ENCODE measurements around the gene GRK6.

Gene GRK6

DNA sequence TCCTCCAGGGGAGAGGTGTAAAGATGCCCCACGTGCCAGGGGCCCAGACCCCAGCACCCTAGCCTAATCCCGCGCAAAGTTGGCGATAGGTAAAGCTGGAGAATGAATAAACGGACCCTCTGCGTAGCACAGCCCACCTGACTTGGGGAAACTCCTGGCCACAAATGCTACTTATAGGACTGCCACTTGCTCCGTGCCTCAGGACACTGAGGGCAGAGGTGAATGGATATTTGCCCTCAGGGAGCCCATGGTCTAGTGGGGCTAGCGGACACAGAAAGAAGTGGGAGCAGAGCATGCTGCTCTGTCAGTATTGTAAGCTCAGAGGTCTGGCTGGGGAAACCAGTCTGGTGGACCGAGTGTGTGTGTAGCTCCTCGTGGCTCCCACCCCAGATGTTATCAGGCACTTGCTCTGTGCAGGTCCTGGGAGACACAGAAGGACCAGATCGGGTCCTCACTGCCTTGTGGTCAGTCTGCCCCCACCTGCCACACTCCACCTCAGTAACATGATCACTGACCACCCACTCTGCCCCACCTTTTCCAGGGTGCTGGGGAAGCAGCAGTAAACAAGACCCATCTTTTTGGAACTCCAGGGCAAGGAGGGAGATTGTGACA lies 841 bp downstream of the GRK6 start:
- DNase-seq: peak; percentile 32

DNA sequence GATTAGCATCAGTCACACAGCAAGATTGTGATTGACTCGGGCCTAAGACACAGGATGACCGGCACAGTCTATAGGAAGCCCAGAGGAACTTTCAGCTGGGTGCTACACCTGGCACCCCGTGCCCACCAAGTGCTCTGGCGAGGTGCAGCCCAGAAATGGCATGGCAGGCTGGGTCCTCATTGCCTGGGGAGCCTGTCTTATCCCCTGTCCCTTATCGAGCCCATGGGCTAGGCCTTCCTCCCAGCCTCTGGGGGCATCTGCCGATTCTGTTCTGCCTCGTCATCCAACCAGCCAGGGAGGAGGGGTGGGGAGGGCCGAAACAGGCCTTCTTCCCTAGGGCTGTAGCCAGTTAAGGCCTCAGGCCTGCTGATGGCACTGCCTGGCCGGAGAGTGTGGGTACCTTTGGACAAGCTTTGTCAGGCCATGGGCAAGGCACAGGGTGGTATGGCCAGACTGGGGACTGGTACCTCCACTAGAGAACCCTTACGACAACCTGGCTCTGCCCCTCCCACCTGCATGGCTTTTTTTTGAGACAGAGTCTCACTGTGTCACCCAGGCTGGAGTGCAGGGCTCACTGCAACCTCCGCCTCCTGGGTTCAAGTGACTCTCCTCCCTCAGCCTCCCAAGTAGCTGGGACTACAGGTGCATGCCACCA lies 1.6 kb downstream of the GRK6 start:
- peak; percentile 36 for DNase-seq

DNA sequence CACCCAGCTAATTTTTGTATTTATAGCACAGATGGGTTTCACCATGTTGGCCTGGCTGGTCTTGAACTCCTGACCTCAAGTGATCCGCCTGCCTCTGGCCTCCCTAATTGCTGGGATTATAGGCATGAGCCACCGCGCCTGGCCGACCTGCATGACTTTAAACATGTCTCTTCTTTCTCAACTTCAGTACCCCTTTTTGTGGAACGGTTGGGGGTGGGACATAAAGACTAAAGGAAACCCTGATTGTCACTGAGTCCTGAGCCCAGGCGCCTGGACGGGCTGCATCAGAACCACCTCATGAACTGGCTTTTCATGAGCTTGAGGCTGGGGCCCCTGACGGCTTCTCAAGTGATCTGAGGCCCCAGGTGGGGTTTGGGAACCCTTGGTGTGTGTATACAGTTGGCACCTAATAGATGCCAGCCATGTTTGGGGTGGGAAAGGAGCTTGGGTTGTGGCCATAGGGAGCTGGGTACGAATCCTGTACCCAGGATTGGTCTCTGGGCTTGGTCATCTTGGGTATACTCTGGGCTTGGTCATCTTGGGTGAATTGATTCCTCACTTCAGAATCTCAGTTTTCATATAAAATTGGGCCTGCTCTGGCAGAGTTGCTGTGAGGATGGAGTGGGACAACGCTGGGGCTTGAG lies 2.2 kb downstream of the GRK6 start:
- no peak for DNase-seq

DNA sequence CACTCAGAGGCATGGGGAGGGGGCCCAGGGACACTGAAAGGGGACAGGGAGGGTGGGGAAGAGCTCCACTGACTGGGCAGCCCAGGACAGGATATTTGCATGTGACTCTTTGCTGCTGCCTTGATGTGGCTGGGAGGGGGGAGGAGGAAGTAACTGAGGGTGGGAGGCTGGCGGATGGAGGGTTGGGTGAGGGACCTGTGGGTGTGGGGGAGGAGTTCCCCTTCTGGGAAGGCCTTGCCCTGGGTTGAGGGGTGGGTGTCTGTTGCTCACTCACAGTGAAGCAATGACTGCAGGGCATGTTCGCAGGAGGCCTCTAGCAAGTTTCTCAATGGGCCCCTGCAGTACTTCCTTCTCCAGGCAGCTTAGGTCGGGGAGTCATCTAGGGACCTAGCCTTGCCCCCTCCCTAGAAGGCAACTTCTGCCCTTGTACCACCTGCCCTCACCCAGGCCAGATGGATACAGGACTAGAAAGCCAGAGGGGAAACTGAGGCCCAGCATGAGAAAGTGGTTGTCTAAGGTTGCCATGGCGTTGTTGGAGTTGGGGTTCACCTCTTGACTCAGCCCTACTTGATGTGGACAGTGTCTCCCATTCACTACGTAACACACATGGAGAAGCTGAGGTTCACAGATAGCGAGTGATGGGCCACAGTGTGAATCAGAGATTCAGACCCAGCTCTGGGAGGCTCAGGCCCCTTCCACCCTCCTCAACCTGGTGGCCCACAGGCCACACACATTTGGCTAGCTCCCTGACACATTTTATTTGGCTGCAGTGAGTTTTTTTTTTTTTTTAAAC lies 3.0 kb downstream of the GRK6 start:
- peak; percentile 57 for DNase-seq

DNA sequence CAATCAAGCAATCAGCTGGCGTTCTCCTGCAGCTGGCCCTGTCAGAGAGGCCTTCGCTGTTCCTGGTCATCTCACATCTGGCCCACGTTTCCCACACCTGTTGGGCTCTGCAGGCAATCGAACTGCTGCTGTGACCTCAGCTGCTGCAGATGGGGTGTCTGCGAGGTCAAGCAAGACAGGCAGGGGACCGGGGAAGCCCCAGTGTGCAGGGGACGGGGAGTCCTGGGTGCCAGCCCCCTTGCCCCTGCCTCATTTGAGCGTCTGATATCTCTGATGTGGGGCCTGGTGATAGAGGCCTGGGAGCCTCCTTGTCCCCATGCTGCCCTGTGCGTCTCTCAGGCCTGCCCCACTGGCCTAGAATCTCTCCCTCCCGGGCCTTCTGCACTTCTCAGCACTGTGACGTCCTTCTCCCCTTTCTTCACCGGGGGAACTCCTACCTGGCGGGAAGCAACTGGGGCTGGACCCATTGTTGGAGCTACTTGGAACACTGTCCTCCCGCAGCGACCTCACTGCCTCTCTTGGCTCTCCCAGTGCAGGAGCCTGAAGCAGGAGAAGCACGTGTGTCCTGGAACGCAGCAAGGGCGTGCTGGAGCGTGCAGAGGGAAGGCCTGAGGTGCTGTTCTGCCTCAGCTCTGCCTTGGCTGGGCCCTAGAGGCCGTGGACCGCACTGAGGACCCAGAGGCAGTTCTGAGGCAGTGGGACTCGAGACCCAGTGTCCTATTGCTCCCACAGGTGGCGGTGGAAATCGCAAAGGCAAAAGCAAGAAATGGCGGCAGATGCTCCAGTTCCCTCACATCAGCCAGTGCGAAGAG lies 3.9 kb downstream of the GRK6 start:
- peak; percentile 87 for DNase-seq

DNA sequence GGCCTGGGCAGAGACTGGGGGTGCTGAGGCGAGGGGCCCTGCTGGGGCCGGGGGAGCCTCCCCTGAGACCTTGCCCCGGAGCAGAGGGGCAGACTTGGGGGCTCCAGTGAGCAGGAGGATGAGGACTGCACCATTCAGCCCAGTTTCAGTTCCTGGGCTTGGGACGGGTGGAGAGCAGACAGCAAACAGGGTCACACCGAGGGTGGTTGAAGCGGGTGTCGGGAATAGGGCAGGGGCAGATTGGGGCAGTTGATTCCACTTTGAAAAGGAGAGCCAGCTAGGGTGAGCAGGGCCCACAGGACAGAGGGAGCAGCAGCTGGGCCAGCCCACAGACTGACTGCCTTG lies 4.5 kb downstream of the GRK6 start:
- DNase-seq: peak; percentile 37

DNA sequence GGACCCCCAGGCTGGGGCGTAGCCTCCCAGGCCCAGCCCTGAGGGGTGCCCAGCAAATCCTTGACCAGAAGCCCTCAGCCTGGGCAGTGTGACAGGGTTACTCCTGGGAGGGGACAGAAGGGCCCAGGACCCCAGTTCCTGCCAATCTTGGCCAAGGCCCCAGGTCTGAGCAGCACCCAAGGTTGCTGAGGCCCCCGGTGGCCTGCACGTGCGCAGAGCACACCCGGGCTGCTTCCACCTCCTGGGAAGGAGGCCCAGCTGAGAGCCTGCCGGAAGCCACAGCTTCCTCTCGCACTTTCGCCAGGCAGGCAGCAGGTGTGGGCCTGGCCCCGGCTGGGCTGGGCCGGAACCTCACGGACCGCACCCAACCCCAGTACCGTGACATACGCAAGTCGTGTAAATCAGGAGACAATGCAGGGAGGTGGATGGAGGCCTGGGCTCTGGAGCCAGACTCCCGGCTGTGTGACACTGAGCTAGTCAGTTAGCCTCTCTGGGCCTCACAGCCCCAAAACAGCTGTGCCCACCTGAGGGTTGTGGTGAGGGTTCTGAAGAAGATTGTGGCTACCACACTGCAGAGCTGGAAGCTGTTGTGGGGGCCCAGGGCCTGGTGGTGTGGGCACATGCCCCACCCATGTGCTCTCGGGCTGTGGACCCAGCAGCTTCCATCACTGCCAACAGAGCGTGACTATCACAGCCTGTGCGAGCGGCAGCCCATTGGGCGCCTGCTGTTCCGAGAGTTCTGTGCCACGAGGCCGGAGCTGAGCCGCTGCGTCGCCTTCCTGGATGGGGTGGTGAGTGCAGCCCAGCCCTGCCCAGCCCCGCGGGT lies 5.1 kb downstream of the GRK6 start:
- peak; percentile 92 for DNase-seq

DNA sequence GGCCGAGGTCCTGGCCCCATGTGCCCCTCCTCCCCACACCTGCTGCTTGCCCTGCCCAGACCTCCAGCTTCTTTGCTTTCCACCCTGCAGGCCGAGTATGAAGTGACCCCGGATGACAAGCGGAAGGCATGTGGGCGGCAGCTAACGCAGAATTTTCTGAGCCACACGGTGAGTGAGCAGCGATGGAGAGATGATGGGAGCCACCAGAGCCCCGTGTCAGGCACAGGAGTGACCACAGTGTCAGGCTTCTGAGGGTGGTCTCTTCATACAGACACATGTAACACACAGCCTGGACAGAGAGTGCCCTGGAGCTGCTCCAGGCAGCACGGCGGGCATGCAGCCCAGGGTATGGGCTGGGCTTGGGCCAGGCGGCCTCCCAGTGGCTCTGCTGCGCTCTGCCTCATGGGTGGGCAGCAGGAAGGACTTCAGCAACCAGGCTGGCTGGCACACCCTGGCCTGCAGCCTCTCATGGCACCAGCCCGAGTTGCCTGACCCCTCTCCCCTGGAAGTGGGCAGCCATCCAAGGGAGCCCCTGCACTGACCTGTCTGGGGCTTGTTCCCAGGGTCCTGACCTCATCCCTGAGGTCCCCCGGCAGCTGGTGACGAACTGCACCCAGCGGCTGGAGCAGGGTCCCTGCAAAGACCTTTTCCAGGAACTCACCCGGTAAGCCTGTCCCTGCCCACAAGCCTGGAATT lies 5.8 kb downstream of the GRK6 start:
- no peak for DNase-seq

DNA sequence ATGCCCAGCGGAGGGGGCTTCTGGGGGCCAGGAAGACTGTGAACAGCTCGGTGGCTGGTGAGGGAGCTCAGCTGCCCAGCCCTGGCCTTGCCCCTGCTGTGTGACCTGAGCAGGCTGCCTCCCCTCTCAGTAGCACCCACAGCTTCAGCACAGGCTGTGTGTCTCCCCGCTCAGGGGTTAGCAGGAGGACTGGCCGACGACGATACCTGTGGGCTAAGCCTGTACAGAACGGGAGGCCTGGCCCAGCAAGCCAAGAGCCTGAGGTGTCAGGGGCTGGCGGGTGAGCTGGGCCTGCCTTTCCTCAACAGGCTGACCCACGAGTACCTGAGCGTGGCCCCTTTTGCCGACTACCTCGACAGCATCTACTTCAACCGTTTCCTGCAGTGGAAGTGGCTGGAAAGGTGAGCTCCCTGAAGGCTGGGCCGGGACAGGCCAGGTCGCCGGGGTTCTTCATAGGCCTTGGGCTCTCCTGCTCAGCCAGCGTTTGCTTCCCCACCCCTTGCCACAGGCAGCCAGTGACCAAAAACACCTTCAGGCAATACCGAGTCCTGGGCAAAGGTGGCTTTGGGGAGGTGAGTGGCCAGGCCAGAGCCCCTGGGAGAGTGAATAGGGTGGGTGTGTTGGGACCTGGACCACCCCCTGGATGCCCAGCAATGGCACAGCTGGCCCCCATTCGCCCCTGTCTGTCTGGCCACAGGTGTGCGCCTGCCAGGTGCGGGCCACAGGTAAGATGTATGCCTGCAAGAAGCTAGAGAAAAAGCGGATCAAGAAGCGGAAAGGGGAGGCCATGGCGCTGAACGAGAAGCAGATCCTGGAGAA lies 6.6 kb downstream of the GRK6 start:
- no peak for DNase-seq

DNA sequence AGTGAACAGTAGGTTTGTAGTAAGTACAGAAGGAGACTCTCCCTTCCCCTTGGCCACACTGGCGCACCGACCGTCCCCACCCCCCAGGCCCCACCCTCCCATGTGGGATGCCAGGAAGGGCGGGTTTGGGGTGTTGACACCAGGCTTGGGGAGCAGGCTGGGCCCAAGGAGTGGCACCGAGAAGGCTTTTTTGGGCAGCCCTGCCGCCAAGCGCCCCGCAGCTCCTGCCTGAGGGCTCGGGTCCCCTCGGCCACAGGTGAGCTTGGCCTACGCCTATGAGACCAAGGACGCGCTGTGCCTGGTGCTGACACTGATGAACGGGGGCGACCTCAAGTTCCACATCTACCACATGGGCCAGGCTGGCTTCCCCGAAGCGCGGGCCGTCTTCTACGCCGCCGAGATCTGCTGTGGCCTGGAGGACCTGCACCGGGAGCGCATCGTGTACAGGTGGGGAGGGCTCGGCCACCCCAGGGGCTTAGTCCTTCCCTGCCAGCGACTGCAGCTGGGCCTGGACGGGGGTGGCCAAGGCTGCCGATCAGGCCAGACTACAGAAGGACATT lies 7.3 kb downstream of the GRK6 start:
- DNase-seq: no peak

DNA sequence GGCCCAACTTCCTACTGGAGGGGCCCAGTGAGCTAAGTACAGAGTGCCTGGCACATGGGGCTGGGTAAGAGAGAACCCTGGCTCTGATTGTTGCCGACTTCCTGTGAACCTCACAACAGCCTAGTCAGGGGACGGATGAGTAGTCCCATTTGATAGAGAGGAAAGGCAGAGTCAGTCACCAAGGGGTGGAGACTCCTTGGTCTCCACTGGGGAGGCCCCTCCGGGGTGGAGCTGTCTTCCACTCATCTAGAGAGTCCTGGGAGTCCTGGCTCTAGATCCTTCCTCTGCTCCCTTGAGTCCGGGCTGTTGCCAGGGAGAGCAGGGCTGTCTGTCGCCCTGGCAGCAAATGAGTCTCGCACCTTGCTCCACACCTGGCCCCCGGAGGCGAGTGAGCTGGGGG lies 8.0 kb downstream of the GRK6 start:
- DNase-seq: no peak

DNA sequence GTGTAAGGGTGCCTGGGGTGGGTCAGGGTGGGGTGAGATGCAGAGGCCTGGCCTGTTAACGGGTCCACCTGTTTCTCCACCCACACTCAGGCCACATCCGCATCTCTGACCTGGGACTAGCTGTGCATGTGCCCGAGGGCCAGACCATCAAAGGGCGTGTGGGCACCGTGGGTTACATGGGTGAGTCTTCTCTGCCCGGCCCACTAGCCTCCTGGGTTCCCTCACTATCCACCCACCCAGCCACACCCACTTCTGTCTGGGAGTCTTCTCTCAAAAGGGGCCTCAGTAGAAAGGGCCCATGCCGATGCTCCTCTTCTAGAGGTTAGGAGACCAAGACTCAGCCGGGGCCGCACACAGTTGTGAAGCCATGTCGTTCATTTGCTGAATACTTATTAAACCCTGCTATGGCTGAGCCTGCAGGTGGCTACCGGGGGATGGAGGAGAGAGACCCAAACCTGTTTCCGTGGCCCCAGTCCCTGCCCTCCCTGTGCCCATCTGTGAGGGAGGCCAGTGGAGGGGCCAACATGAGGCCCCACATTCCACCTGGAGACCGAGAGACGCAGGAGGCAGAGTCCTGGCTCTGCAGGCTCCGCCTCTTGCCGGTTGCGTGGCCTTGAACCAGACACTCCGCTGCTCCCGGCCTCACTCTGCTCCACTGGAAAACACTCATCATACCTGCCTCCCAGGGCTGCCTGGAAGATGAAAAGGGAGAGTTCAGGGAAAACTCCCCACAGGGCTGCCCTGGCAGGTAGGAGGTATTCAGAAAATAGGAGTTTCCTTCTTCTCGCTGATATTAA lies 8.7 kb downstream of the GRK6 start:
- no peak for DNase-seq

DNA sequence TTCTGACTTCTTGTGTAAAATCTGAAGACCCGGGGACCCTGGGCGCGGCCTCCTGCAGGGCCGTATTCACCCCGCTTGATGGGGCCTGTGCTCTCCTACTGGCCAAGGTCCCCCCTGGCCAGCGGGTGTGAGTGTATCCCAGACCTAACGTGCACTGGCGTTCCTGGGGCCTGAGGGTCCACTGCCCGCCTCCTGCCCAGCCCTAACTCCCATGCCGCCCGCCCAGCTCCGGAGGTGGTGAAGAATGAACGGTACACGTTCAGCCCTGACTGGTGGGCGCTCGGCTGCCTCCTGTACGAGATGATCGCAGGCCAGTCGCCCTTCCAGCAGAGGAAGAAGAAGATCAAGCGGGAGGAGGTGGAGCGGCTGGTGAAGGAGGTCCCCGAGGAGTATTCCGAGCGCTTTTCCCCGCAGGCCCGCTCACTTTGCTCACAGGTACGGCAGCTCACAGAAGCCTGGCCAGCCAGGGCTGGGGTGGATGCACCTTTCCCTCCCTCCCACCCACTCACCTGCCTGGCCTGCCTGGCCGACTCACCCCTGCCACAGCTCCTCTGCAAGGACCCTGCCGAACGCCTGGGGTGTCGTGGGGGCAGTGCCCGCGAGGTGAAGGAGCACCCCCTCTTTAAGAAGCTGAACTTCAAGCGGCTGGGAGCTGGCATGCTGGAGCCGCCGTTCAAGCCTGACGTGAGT lies 9.5 kb downstream of the GRK6 start:
- DNase-seq: no peak

DNA sequence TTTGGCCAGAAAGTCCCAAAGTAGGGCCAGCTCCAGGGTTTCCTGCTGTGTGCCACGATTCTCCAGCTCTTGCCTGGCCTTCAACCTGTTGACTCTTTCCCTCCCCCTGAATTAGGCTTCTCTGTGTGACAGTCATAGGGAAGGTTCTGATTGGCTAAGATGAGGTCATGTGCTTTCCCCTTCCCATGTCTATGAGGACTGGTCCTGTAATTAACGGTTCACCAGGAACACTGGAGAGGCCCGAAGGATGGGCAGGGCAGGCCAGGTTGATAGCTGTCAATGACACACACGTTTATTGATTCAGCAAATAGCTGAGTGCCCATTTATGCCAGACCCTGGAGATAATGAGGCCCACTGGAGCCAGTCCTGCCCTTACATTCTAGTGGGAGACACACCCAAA lies 11.1 kb downstream of the GRK6 start:
- DNase-seq: no peak

DNA sequence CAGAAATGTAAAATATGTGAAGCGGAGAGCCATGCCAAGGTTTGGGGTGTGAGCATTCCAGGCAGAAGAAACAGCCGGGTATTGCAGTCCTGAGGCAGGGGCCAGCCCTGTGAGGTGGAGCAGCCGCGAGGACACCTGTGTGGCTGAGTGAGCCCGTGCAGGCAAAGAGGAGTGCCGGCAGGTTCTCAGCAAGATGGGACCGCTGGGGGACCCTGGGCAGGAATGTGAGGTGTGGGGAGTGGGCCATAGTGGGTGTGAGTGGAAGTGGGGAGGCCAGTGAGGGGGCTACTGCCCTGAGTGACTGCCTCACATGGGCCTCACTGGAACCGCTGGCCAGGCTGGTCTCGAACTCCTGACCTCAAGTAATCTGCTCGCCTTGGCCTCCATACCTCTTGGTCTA lies 12.0 kb downstream of the GRK6 start:
- no peak for DNase-seq

DNA sequence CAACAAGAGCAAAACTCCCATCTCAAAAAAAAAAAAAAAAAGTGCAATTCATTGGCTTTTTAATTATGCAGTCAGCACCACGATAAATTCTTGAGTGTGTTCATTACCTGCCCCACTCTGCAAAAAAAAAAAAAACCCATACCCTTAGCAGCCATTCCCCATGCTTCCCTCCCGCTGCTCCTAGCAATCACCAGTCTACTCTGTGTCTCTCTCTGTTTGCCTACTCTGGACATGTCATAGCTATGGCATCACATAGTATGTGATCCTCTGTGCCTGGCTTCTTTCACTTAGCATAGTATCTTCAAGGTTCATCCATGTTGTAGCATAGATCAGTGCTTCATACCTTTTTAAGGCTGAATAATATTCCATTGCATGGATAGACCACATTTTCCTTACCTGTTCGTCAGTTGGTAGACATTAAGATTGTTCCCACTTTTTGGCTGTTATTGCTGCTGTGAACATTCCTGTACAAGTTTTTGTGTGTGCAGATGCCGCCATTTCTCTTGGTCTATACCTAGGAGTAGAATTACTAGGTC lies 13.1 kb downstream of the GRK6 start:
- no peak for DNase-seq

DNA sequence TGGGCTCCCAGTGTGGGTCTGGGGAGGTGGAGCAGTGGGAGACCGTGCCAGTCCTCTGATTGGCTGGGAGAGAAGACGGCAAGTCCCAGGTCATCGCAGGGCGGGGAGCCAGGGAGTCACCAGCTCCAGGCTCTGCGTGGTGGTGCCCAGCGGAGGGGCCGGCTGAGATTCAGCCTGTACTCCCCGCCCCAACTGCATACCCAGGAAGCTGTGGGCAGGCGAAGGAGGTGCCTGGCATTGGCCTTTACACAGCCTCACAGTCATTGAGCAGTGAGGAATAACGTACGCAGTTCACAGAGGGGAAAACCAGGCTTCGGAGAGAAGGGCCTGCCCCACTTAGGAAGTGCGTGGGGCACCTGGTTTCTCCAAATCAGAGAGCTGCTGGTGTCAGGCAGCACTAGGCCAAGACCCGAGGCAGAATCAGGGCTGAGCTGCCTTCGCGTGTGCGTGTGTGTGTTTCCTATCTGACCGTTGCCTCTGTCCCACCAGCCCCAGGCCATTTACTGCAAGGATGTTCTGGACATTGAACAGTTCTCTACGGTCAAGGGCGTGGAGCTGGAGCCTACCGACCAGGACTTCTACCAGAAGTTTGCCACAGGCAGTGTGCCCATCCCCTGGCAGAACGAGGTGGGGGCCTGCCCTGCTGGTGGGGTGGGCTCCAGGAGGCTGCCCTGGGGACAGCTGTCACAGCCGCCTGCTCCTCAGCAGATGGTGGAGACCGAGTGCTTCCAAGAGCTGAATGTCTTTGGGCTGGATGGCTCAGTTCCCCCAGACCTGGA lies 13.9 kb downstream of the GRK6 start:
- no peak for DNase-seq

All from RPMI8226 (cell line).